Epithelial cell of proximal tubule (primary cell): Measurements from ENCODE around the gene ARHGAP45. TPM values are rescaled to one million over a fixed set of nuclear protein-coding genes. Genes with fewer than 3 reads are reported as not detected.

ENCODE experiments used
- DNase-seq: peaks from one replicate; pipeline ENCODE4 v3.0.0-alpha.2; 2011; ENCODE audit warnings: low read depth
- H3K4me3 ChIP-seq: 2 replicates; pipeline ENCODE4 v1.5.1; 2011; ENCODE audit warnings: low read depth, mild to moderate bottlenecking, low read length
- total RNA-seq: library from RNA; depleted of rRNA; stranded (reverse); fragments of >200 nt; gene quantifications from 2 replicates; pipeline ENCODE4 v1.2.3, GENCODE V29; 2015
- TF ChIP-seq, protein P1 (sequence below): conservative IDR thresholded peaks from 2 replicates; pipeline ENCODE4 v1.5.1; 2012; ENCODE audit warnings: low read depth, mild to moderate bottlenecking, low read length

ARHGAP45 gene
- total RNA-seq, 1 donor from 2014 or later, result 6.7 TPM

DNA sequence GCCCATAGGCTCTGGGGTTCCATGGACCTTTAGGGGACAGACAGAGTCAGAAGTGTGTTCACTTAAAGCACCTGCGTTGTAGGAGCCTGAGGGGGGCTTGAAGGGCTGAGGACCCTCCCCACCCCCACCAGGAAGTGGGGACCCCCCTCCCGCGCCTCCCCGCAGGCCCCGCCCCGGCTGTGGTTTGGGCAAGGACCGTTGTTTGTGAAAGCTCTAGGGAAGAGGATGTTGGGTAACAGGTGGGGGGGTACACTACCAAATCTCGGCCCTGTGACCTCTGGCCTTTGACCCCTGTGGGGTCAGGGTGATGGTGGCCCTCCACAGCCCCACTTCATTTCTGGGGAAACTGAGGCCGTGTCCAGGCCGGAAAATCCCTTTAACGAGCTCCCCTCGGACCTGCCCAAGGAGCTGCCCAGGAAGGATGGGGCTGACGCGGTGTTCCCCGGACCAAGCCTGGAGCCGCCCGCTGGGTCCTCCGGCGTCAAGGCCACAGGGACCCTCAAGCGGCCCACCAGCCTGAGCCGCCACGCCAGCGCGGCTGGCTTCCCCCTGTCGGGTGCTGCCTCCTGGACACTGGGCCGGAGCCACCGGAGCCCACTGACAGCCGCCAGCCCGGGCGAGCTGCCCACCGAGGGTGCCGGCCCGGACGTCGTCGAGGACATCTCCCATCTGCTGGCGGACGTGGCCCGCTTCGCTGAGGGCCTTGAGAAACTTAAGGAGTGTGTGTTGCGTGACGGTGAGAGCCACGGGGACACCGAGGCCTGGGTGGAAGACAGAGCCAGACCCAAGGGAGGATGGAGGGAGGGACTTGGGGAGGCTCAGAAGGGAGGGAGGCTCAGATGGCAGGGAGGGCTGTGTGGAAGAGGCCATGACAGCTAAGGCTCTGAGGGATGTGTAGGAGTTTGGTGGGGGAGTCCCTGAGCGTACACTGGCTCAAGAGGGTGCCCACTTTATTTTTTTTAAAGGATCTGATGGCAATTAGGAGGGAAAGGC lies 1.3 kb downstream of the ARHGAP45 start:
- no peak overlapping the region for H3K4me3 ChIP-seq
- TF ChIP-seq, protein P1, sequence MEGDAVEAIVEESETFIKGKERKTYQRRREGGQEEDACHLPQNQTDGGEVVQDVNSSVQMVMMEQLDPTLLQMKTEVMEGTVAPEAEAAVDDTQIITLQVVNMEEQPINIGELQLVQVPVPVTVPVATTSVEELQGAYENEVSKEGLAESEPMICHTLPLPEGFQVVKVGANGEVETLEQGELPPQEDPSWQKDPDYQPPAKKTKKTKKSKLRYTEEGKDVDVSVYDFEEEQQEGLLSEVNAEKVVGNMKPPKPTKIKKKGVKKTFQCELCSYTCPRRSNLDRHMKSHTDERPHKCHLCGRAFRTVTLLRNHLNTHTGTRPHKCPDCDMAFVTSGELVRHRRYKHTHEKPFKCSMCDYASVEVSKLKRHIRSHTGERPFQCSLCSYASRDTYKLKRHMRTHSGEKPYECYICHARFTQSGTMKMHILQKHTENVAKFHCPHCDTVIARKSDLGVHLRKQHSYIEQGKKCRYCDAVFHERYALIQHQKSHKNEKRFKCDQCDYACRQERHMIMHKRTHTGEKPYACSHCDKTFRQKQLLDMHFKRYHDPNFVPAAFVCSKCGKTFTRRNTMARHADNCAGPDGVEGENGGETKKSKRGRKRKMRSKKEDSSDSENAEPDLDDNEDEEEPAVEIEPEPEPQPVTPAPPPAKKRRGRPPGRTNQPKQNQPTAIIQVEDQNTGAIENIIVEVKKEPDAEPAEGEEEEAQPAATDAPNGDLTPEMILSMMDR, result no peak
- no peak for DNase-seq

DNA sequence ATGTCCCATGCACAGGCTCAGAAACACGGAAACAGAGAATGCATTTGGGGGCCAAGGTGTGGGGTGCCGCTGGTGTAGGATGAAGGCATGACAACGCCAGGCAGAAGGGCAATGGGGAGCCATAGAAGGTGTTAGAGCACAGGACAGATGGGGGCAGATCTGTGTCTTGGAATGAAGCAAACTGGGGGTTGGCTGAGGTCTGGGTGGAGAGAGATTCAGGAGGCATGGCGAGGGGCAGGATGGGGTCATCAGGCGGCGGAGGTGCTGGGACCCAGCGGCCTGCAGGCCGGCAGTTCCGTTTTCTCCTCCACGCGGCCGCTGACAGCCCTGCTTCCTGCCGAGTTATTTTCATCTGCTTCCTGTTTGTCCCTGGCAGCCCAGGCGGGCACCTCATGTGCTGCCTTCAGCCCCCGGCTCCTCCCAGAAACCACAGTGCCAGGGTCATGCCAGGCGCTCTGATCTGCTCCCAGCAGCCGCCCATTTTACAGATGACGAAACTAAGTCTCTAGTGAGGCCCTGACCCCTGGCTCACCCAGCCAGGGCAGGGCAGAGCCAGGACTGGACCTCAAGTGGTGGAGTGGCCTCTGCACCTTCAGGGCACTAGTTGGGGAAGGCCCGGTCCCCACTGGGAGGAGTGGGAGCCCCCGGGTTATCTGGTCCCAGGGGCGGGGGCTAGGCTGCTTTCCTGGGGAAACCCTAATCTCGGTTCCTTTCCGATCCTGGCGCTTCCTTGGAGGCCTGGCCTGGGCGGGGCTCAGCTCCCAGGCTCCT lies 2.2 kb downstream of the ARHGAP45 start:
- no peak for DNase-seq
- H3K4me3 ChIP-seq, result no peak overlapping the region
- TF ChIP-seq, protein P1, result no peak

DNA sequence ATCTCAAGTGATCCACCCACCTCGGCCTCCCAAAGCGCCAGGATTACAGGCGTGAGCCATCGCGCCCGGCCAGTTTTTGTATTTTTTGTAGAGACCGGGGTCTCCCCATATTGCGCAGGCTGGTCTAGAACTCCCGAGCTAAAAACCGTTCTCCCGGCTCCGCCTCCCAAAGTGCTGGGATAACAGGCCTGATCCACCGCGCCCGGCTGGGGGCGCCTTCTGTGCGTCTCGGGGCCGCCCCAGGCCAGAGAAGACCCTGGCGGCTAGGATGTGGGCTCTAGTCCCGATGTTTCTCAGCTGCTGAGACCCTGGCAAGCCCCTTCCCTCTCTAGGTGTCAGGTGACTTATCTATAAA lies 3.6 kb downstream of the ARHGAP45 start:
- no peak overlapping the region for H3K4me3 ChIP-seq
- DNase-seq, result no peak
- TF ChIP-seq, protein P1, result peak; percentile 15

DNA sequence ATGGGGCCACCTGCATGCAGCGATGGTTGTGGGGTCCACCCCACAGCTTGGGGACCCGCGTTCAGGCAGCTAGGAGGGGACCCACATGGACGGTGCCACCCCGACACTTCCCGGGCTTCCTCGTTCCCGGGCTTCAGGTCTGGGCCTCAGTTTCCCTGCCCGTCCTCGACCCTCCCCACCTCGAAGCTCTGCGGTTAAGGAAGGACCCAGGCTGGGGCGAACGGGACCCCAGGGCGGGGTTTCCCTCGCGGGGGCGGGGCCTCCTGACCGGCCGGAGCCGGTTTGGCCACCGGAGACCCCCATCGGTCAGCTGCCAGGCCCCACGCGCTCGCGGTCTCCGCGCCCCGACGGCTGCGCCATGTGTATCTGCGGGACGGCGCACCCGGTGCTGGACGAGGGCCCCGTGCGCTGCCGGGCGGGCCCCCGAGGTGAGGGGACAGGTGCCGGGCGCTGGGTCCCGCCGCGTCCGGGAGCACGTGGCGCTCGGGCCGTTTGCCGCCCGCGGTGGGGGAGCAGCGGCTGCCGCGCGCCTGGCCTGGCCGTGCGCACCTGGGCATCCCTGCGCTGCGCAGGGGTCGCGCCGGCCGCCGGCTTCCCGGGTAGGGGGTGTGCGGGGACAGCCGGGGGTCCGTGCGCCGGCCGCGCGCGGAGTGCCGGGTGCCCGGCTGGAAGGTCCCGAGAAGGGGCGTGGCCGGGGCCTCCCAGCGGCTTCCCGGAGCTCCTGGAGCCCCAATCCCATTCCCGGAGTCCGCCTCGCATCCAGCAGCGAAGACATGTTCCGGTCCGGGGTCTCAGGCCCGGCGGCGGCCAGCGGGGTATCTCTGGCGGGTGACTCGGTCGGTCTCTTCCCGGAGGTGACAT lies 4.2 kb downstream of the ARHGAP45 start:
- TF ChIP-seq, protein P1, result no peak
- no peak overlapping the region for H3K4me3 ChIP-seq
- no peak for DNase-seq

DNA sequence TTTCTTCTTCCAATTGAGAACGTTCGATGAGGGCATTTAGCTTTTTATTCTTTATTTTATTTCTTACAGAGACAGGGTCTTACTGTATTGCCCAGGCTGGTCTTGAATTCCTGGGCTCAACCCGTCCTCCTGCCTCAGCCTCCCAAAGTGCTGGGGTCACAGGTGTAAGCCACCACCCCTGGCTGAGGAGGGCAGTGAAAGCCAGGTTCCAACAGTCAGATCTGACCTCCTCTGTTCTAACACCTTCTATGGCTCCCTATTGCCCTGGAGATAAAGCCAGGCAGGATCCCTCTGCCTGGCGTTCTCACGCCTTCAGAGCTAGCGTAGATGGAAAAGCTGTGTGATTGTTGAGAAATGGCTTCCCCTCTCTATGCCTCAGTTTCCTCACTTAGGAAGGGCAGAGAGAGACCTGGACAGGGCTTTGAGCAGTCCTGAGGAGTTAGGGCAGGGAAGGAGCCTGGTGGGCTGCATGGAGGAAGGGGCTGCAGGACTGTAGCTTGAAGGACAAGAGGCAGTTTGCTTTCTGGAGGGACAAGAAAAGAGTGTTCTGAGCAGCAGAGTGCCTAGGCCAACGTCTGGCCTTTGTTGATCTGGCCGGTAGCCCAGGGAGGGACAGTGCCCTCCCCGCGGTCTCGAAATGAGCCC lies 5.5 kb downstream of the ARHGAP45 start:
- H3K4me3 ChIP-seq, result no peak overlapping the region
- TF ChIP-seq, protein P1, result no peak
- no peak for DNase-seq
